HepG2 (cell line): ENCODE results near the gene HYAL1. TPM values are rescaled to one million over a fixed set of nuclear protein-coding genes. Genes with fewer than 3 reads are reported as not detected.
A peak's percentile ranks its signal among the peaks of the same experiment; 100 is the strongest.

Experiments used
- ATAC-seq: fragments of 200-7000 bp; cut with Tn5 transposase; 3 replicates; pipeline ENCODE4 v1.9.1; 2020; ENCODE audit warnings: mild to moderate bottlenecking, moderate library complexity
- BruUV-seq: library from RNA; stranded (reverse); fragments of 400-500 nt; replicated peaks from 2 replicates; lab custom pipeline; 2021; lab: Mats Ljungman, UMichigan
- CTCF ChIA-PET: fragments of 300-600 bp; formaldehyde crosslinking; extraction: SDS; loops from one replicate; lab custom pipeline; 2021; ENCODE audit warnings: low total read pairs, inconsistent platforms, low intra/inter-chr PET ratio; lab: Yijun Ruan, JAX
- POLR2A ChIA-PET: fragments of 350-600 bp; sonication (Branson Sonifier 250); formaldehyde crosslinking; loops from one replicate; lab custom pipeline; 2020; ENCODE audit warnings: antibody characterized with exemption, inconsistent platforms; lab: Yijun Ruan, JAX
- DNase-seq: peaks from one replicate; pipeline ENCODE4 v3.0.0-alpha.2; 2015; ENCODE audit warnings: low spot score
- FAIRE-seq: peaks from 3 replicates; lab custom pipeline; 2011; peaks lifted over from hg19 to GRCh38; lab: Jason Lieb, UNC
- H2AFZ ChIP-seq: one replicate; pipeline ENCODE4 v1.6.1; 2011; ENCODE audit warnings: low read length, inconsistent platforms
- H3K27ac ChIP-seq: fragments of 300-600 bp; 3 replicates; pipeline ENCODE4 v1.8.0; 2011; ENCODE audit warnings: mixed run types, mild to moderate bottlenecking, mixed read lengths, low read length, inconsistent platforms; ENCODE audit not compliant: insufficient read depth; ENCODE audit errors: extremely low read length
- H3K27me3 ChIP-seq, 2 experiments: fragments of 200-600 bp in 1 of 2; 2 replicates in 1 of 2; 3 replicates in 1 of 2; pipeline versions ENCODE4 v1.6.0 to v1.8.0; 2011; ENCODE audit warnings: low read length in 2 of 2, mild to moderate bottlenecking in 2 of 2, moderate library complexity in 2 of 2, inconsistent platforms in 1 of 2; ENCODE audit not compliant: insufficient read depth in 2 of 2, control insufficient read depth in 1 of 2
- H3K36me3 ChIP-seq, 2 experiments: fragments of 200-600 bp in 1 of 2; replicated peaks in 1 of 2; 2 replicates in 1 of 2; 3 replicates in 1 of 2; pipeline versions ENCODE4 v1.5.1 to v1.8.0; 2011; ENCODE audit warnings: low read length in 2 of 2, inconsistent platforms in 1 of 2; ENCODE audit not compliant: insufficient read depth in 2 of 2, control insufficient read depth in 1 of 2
- H3K4me1 ChIP-seq: 2 replicates; pipeline ENCODE4 v1.5.1; 2012; ENCODE audit warnings: low read length, inconsistent platforms; ENCODE audit not compliant: insufficient read depth
- H3K4me2 ChIP-seq: 2 replicates; pipeline ENCODE4 v1.6.0; 2011; ENCODE audit warnings: low read depth, low read length, inconsistent platforms
- H3K4me3 ChIP-seq, 3 experiments: fragments of 200-600 bp in 1 of 3; sonication (generic), shearing (Covaris generic) in 1 of 3; replicated peaks in 1 of 3; 2 replicates each; pipeline ENCODE4 v1.5.1; 2011 to 2016; ENCODE audit warnings: low read length in 3 of 3, inconsistent platforms in 2 of 3, low read depth in 2 of 3, mild to moderate bottlenecking in 2 of 3, control low read depth in 1 of 3, mixed read lengths in 1 of 3; ENCODE audit not compliant: insufficient read depth in 1 of 3
- H3K79me2 ChIP-seq: one replicate; pipeline ENCODE4 v1.6.1; 2011; ENCODE audit warnings: low read length, inconsistent platforms; ENCODE audit not compliant: insufficient read depth
- H3K9ac ChIP-seq: 2 replicates; pipeline ENCODE4 v1.6.0; 2011; ENCODE audit warnings: mild to moderate bottlenecking, low read depth, low read length, inconsistent platforms; ENCODE audit not compliant: insufficient read depth
- H3K9me3 ChIP-seq: 2 replicates; pipeline ENCODE4 v1.5.1; 2012; ENCODE audit warnings: mild to moderate bottlenecking, low read length
- H4K20me1 ChIP-seq: 2 replicates; pipeline ENCODE4 v1.6.0; 2011; ENCODE audit warnings: inconsistent platforms, mild to moderate bottlenecking, low read length, moderate library complexity; ENCODE audit not compliant: insufficient read depth
- AGO2 ChIP-seq: fragments of 200-400 bp; formaldehyde crosslinking; optimal IDR thresholded peaks from 2 replicates; pipeline ENCODE3; 2017; ENCODE audit warnings: mild to moderate bottlenecking, low read depth, low read length, moderate library complexity
- CREB1 ChIP-seq, 2 experiments: fragments of 450-650 bp in 1 of 2; IDR thresholded peaks; 2 replicates each; pipeline ENCODE4 v1.6.1; 2016 to 2017; ENCODE audit warnings: control low read depth in 1 of 2, mild to moderate bottlenecking in 1 of 2, missing compliant biosample characterization in 1 of 2, missing genetic modification characterization in 1 of 2
- ZBTB8A ChIP-seq: sonication (generic); formaldehyde crosslinking; IDR thresholded peaks from 2 replicates; pipeline ENCODE4 v1.4.0; 2020; ENCODE audit warnings: mild to moderate bottlenecking, low read depth, missing genetic modification reagents, borderline replicate concordance
- ZNF484 ChIP-seq: sonication (generic); formaldehyde crosslinking; IDR thresholded peaks from 2 replicates; pipeline ENCODE4 v1.5.1; 2020; ENCODE audit warnings: mild to moderate bottlenecking, low read depth, missing genetic modification reagents, borderline replicate concordance
- ZNF777 ChIP-seq: sonication (generic); formaldehyde crosslinking; IDR thresholded peaks from 2 replicates; pipeline ENCODE4 v1.4.0; 2020; ENCODE audit warnings: missing genetic modification reagents
- WGBS: methylation state at CpG from one replicate; pipeline ENCODE4 v1.1.6; 2017; ENCODE audit warnings: low lambda C conversion rate; 5-methylcytosine and 5-hydroxymethylcytosine counted together
- in situ Hi-C: cut with HindIII; loops from 2 replicates; pipeline ENCODE4 v1.10.0; 2017; ENCODE audit warnings: low pct_unique_long_range_greater_than_20kb; ENCODE audit not compliant: extremely low pct_ligation_motif_present
- intact Hi-C: fragments of 100-400 bp; cut with micrococcal nuclease; formaldehyde crosslinking; loops from one replicate; pipeline ENCODE4 v1.10.0; 2022; ENCODE audit not compliant: unreplicated experiment
- polyA plus RNA-seq, 8 experiments: library from polyadenylated mRNA; depleted of rRNA in 3 of 8; stranded (reverse) in 7 of 8; unstranded in 1 of 8; fragments of >200 nt; fragmentation: Illumina TruSeq in 4 of 8; extraction: Trizol in 4 of 8; gene quantifications; 2 replicates each; pipeline versions ENCODE4 v1.2.1 to v1.2.3, GENCODE V29; 2011 to 2016; ENCODE audit warnings: low read depth in 4 of 8, missing spikeins in 1 of 8, mixed read lengths in 1 of 8; ENCODE audit not compliant: insufficient read depth in 1 of 8
- total RNA-seq, 5 experiments: library from RNA; depleted of rRNA; stranded (reverse); fragments of >200 nt; fragmentation: Illumina TruSeq; extraction: Trizol; gene quantifications; 2 replicates each; pipeline ENCODE4 v1.2.3, GENCODE V29; 2016; ENCODE audit warnings: low read depth in 1 of 5
- TF ChIP-seq, protein P1 (sequence below): IDR thresholded peaks from 2 replicates; pipeline ENCODE4 v1.6.1; 2012; ENCODE audit warnings: low read depth, low read length, improper control_type of control experiment

Gene HYAL1
- total and polyA plus RNA-seq, 2 of the 13 experiments (the other 11 are each of a cell fraction or from before 2014, with no cell fraction given) = 76.5 to 193 TPM

- FAIRE-seq (no peak), DNase-seq (no peak), ATAC-seq (no peak)
- H2AFZ ChIP-seq = no peak overlapping the region
- H3K79me2 ChIP-seq = peaks cover 13% of the 10 kb centered on the region
- H4K20me1 ChIP-seq = no peaks in the 10 kb centered on the region
- POLR2A ChIA-PET = interaction anchor here (3.5 kb wide), 1 partner anchor 11 kb away, joined by 66 read pairs; no protein-coding TSS in a partner anchor
- intact Hi-C loops (no loop called here), in situ Hi-C loops (no loop called here)
- H3K9me3 ChIP-seq = no peaks in the 10 kb centered on the region
- no peak overlapping the region for H3K4me2 ChIP-seq
- no peak overlapping the region for H3K27ac ChIP-seq
- H3K27me3 ChIP-seq = no peaks in the 10 kb centered on the region
- H3K4me1 ChIP-seq = peaks cover 60% of the 10 kb centered on the region
- no peak for TF ChIP-seq ZNF484 (CRISPR knock-in tag)
- TF ChIP-seq CREB1 (IDR thresholded peaks at IDR 0.05) = no peak
- TF ChIP-seq CREB1 (CRISPR knock-in tag; IDR thresholded peaks at IDR 0.05) = no peak
- no peak for TF ChIP-seq ZBTB8A (CRISPR knock-in tag)
- TF ChIP-seq ZNF777 (CRISPR knock-in tag) = no peak
- peak; percentile 18 for TF ChIP-seq AGO2
- TF ChIP-seq, protein P1, sequence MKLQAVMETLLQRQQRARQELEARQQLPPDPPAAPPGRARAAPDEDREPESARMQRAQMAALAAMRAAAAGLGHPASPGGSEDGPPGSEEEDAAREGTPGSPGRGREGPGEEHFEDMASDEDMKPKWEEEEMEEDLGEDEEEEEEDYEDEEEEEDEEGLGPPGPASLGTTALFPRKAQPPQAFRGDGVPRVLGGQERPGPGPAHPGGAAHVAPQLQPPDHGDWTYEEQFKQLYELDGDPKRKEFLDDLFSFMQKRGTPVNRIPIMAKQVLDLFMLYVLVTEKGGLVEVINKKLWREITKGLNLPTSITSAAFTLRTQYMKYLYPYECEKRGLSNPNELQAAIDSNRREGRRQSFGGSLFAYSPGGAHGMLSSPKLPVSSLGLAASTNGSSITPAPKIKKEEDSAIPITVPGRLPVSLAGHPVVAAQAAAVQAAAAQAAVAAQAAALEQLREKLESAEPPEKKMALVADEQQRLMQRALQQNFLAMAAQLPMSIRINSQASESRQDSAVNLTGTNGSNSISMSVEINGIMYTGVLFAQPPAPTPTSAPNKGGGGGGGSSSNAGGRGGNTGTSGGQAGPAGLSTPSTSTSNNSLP = no peak
- CTCF ChIA-PET = no interaction called here
- 87% methylated on average over 8 of the region's 8 CpGs for whole genome bisulfite sequencing
- H3K4me3 ChIP-seq = no peak overlapping the region
- peaks cover 8 to 28% of the 10 kb centered on the region in 2 experiments for H3K36me3 ChIP-seq
- H3K9ac ChIP-seq = no peak overlapping the region
- BruUV-seq = no TSS peak
These were observed 22.8 kb upstream of the HYAL1 start for GRCh38 chr3:50326182-50326541.
